HG02884 (cell line): ENCODE measurements around the gene RNASE12.
"Not testable (repeated sequence)": the region's sequence is repeated elsewhere in the genome, so short reads cannot be mapped to it uniquely, and the experiment has no call there.

ENCODE experiments used
- ATAC-seq: cut with Tn5 transposase; IDR thresholded peaks from one replicate; pipeline ENCODE4 v1.9.1; 2021; ENCODE audit warnings: mild to moderate bottlenecking, moderate library complexity; ENCODE audit not compliant: unreplicated experiment

RNASE12 gene

GRCh38 chr14:20614038-20614840, 23.1 kb upstream of the RNASE12 start:
- no peak for ATAC-seq

- peak; percentile 56 for ATAC-seq
Observed at GRCh38 chr14:20613094-20614037, 22.2 kb upstream of the RNASE12 start.

- ATAC-seq: no peak
Observed at GRCh38 chr14:20612403-20612802, 21.2 kb upstream of the RNASE12 start.

- ATAC-seq: no peak
Observed at GRCh38 chr14:20611277-20611676, 20.1 kb upstream of the RNASE12 start.

GRCh38 chr14:20610002-20610765, 19.0 kb upstream of the RNASE12 start:
- no peak for ATAC-seq

GRCh38 chr14:20609215-20610001, 18.2 kb upstream of the RNASE12 start:
- no peak for ATAC-seq

GRCh38 chr14:20608383-20609110, 17.4 kb upstream of the RNASE12 start:
- no peak for ATAC-seq

GRCh38 chr14:20607617-20608016, 16.4 kb upstream of the RNASE12 start:
- ATAC-seq: no peak

GRCh38 chr14:20606902-20607242, 15.7 kb upstream of the RNASE12 start:
- ATAC-seq: no peak

GRCh38 chr14:20606190-20606901, 15.2 kb upstream of the RNASE12 start:
- ATAC-seq: no peak

- ATAC-seq: no peak
Observed at GRCh38 chr14:20603813-20604690, 12.9 kb upstream of the RNASE12 start.

- ATAC-seq: no peak
Observed at GRCh38 chr14:20602583-20602982, 11.4 kb upstream of the RNASE12 start.

- ATAC-seq: no peak
Observed at GRCh38 chr14:20601522-20601921, 10.3 kb upstream of the RNASE12 start.

GRCh38 chr14:20597108-20597507, 5.9 kb upstream of the RNASE12 start:
- ATAC-seq: no peak

- not testable (repeated sequence) for ATAC-seq
Observed at GRCh38 chr14:20595726-20596125, 4.5 kb upstream of the RNASE12 start.

- ATAC-seq: no peak
Observed at GRCh38 chr14:20592574-20592973, 1.4 kb upstream of the RNASE12 start.

GRCh38 chr14:20587489-20588154, 3.6 kb downstream of the RNASE12 start, which contains the start of gene RNASE11:
TSS of gene RNASE11 (minus strand) at chr14:20588001.
- ATAC-seq: no peak
